ENCODE results near the gene PCDHB5.
"Not testable (repeated sequence)": the region's sequence is repeated elsewhere in the genome, so short reads cannot be mapped to it uniquely, and the experiment has no call there.

DNA sequence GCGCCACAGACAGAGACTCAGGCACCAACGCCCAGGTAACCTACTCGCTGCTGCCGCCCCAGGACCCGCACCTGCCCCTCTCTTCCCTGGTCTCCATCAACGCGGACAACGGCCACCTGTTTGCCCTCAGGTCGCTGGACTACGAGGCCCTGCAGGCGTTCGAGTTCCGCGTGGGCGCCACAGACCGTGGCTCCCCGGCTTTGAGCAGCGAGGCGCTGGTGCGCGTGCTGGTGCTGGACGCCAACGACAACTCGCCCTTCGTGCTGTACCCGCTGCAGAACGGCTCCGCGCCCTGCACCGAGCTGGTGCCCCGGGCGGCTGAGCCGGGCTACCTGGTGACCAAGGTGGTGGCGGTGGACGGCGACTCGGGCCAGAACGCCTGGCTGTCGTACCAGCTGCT is 32.9 kb upstream of the PCDHB5 start:
- TF ChIP-seq CTCF (IDR thresholded peaks at IDR 0.05); ZFX (IDR thresholded peaks at IDR 0.05; ENCODE audit: borderline replicate concordance): not testable (repeated sequence)
